Smooth muscle cell (in vitro differentiated cells): Measurements from ENCODE around the gene JAM3. TPM values are rescaled to one million over a fixed set of nuclear protein-coding genes. Genes with fewer than 3 reads are reported as not detected.

Source experiments
- DNase-seq: peaks from one replicate; lab custom pipeline; 2025; ENCODE audit not compliant: unreplicated experiment; lab: John Stamatoyannopoulos, UW
- H2AFZ ChIP-seq: fragments of 200-600 bp; sonication (generic); 2 replicates; pipeline ENCODE4 v1.6.0; 2016; ENCODE audit warnings: antibody characterized with exemption, low read depth, mild to moderate bottlenecking
- H3F3A ChIP-seq: fragments of 200-600 bp; sonication (generic); 2 replicates; pipeline ENCODE4 v1.6.0; 2017; ENCODE audit warnings: antibody characterized with exemption, low read depth
- H3K27ac ChIP-seq: fragments of 200-600 bp; sonication (generic); 2 replicates; pipeline ENCODE4 v1.5.1; 2016; ENCODE audit warnings: low read depth, mild to moderate bottlenecking
- H3K27me3 ChIP-seq: fragments of 200-600 bp; sonication (generic); 2 replicates; pipeline ENCODE4 v1.6.1; 2016; ENCODE audit warnings: low read depth, mild to moderate bottlenecking
- H3K36me3 ChIP-seq: fragments of 200-600 bp; sonication (generic); 2 replicates; pipeline ENCODE4 v1.5.1; 2016; ENCODE audit warnings: low read depth
- H3K4me1 ChIP-seq: fragments of 200-600 bp; sonication (generic); 2 replicates; pipeline ENCODE4 v1.5.1; 2016; ENCODE audit warnings: low read depth
- H3K4me2 ChIP-seq: fragments of 200-600 bp; sonication (generic); 2 replicates; pipeline ENCODE4 v1.6.0; 2016; ENCODE audit warnings: mild to moderate bottlenecking
- H3K4me3 ChIP-seq: fragments of 200-600 bp; sonication (generic); 2 replicates; pipeline ENCODE4 v1.5.1; 2016; ENCODE audit warnings: mild to moderate bottlenecking
- H3K79me2 ChIP-seq: fragments of 200-600 bp; sonication (generic); 2 replicates; pipeline ENCODE4 v1.6.0; 2016; ENCODE audit warnings: low read depth, mild to moderate bottlenecking
- H3K9ac ChIP-seq: fragments of 200-600 bp; sonication (generic); 2 replicates; pipeline ENCODE4 v1.6.0; 2016; ENCODE audit warnings: low read depth
- H3K9me3 ChIP-seq: fragments of 200-600 bp; sonication (generic); replicated peaks from 2 replicates; pipeline ENCODE4 v1.5.1; 2016; ENCODE audit warnings: low read depth
- H4K20me1 ChIP-seq: fragments of 200-600 bp; sonication (generic); 2 replicates; pipeline ENCODE4 v1.6.0; 2016; ENCODE audit warnings: low read depth
- CTCF ChIP-seq: fragments of 200-600 bp; sonication (generic); IDR thresholded peaks from 2 replicates; pipeline ENCODE4 v1.5.1; 2017; ENCODE audit warnings: borderline replicate concordance, mild to moderate bottlenecking, antibody characterized with exemption; ENCODE audit not compliant: insufficient read depth, poor library complexity, severe bottlenecking
- WGBS: methylation state at CpG from one replicate; pipeline ENCODE4 v1.1.7; 2016; ENCODE audit warnings: low lambda C conversion rate; 5-methylcytosine and 5-hydroxymethylcytosine counted together
- polyA plus RNA-seq: library from polyadenylated mRNA; unstranded; fragments of >200 nt; fragmentation: Nextera tagmentation; extraction: Ambion mirVana; gene quantifications from 2 replicates; pipeline ENCODE4 v1.2.1, GENCODE V29; 2016
- total RNA-seq: library from RNA; depleted of rRNA; stranded (reverse); fragments of >200 nt; gene quantifications from 2 replicates; pipeline ENCODE4 v1.2.3, GENCODE V29; 2014

Gene JAM3
- total and polyA plus RNA-seq, 2 experiments from 2014 or later = 75.5 to 82.9 TPM

- WGBS = 85% methylated on average over 9 of the region's 9 CpGs
- Histone ChIP-seq H3K9ac (peak overlapping the region; percentile 98), H3K36me3 (no peaks in the 10 kb centered on the region), H4K20me1 (no peaks in the 10 kb centered on the region), H3K27ac (peak overlapping the region; percentile 100), H3K4me3 (no peak overlapping the region), H3F3A (peaks cover 30% of the 10 kb centered on the region), H3K4me1 (peaks cover 35% of the 10 kb centered on the region), H3K9me3 (no peaks in the 10 kb centered on the region), H3K4me2 (peak overlapping the region; percentile 73), H3K79me2 (no peaks in the 10 kb centered on the region), H3K27me3 (no peaks in the 10 kb centered on the region), H2AFZ (no peak overlapping the region)
- no peak for TF ChIP-seq CTCF
- DNase-seq = no peak
Measured at GRCh38 chr11:134043821-134044420, 25.0 kb upstream of the JAM3 start.

GRCh38 chr11:134044514-134045284 is 24.2 kb upstream of the JAM3 start:
- peak overlapping the region; percentile 62 for H3K4me2 ChIP-seq
- peak overlapping the region; percentile 51 for H3K9ac ChIP-seq
- H3K4me3 ChIP-seq = no peak overlapping the region
- H2AFZ ChIP-seq = no peak overlapping the region
- H3K9me3 ChIP-seq = no peaks in the 10 kb centered on the region
- peak overlapping the region; percentile 100 for H3K27ac ChIP-seq
- H3K36me3 ChIP-seq = no peaks in the 10 kb centered on the region
- H3K79me2 ChIP-seq = no peaks in the 10 kb centered on the region
- no peak for DNase-seq
- H3F3A ChIP-seq = peaks cover 27% of the 10 kb centered on the region
- no peaks in the 10 kb centered on the region for H3K27me3 ChIP-seq
- 80% methylated on average over 16 of the region's 16 CpGs for WGBS
- H3K4me1 ChIP-seq = peaks cover 28% of the 10 kb centered on the region
- no peaks in the 10 kb centered on the region for H4K20me1 ChIP-seq
- TF ChIP-seq CTCF = no peak

- H4K20me1 ChIP-seq = no peaks in the 10 kb centered on the region
- H3K9ac ChIP-seq = peak overlapping the region; percentile 65
- H3K79me2 ChIP-seq = no peaks in the 10 kb centered on the region
- peak; percentile 18 for DNase-seq
- no peaks in the 10 kb centered on the region for H3K9me3 ChIP-seq
- H3F3A ChIP-seq = peaks cover 16% of the 10 kb centered on the region
- no peaks in the 10 kb centered on the region for H3K27me3 ChIP-seq
- H3K4me1 ChIP-seq = peaks cover 17% of the 10 kb centered on the region
- 73% methylated on average over 25 of the region's 25 CpGs for WGBS
- TF ChIP-seq CTCF = peak; percentile 60
- peak overlapping the region; percentile 62 for H3K4me2 ChIP-seq
- no peak overlapping the region for H3K4me3 ChIP-seq
- peak overlapping the region; percentile 58 for H3K27ac ChIP-seq
- H2AFZ ChIP-seq = no peak overlapping the region
- no peaks in the 10 kb centered on the region for H3K36me3 ChIP-seq
Measured at GRCh38 chr11:134045799-134046635, 22.9 kb upstream of the JAM3 start.
